Activated T-helper 1 cell treated with anti-CD3 and anti-CD28 coated beads, Interleukin-12 subunit alpha, Interleukin-12 subunit beta, Interleukin-2, Interleukin-4 antibody, amounts not matched to agents 30 ng/mL and 10 ng/mL and 1 ng/mL, durations not matched to agents 14 hours and 24 hours and 36 hours (primary cell): Measurements from ENCODE around the gene CDH19. TPM values are rescaled to one million over a fixed set of nuclear protein-coding genes. Genes with fewer than 3 reads are reported as not detected.
"Not testable (repeated sequence)": the region's sequence is repeated elsewhere in the genome, so short reads cannot be mapped to it uniquely, and the experiment has no call there.

Experiments
- DNase-seq: peaks from one replicate; pipeline ENCODE4 v3.0.0; 2021; ENCODE audit warnings: low spot score
- H3K27ac Mint-ChIP-seq: one replicate; pipeline ENCODE4 v1.8.0; 2021; ENCODE audit warnings: mild to moderate bottlenecking, mixed read lengths
- H3K27me3 Mint-ChIP-seq: one replicate; pipeline ENCODE4 v1.8.0; 2022; ENCODE audit warnings: mild to moderate bottlenecking, moderate library complexity, mixed read lengths; ENCODE audit not compliant: insufficient read depth
- H3K36me3 Mint-ChIP-seq: one replicate; pipeline ENCODE4 v1.8.0; 2021; ENCODE audit warnings: low read depth, mixed read lengths
- H3K4me1 Mint-ChIP-seq: one replicate; pipeline ENCODE4 v1.8.0; 2021; ENCODE audit warnings: low read depth, mixed read lengths
- H3K4me3 Mint-ChIP-seq: one replicate; pipeline ENCODE4 v1.8.0; 2021; ENCODE audit warnings: mild to moderate bottlenecking, moderate library complexity, mixed read lengths
- H3K9me3 Mint-ChIP-seq: one replicate; pipeline ENCODE4 v1.8.0; 2021; ENCODE audit warnings: mixed read lengths
- intact Hi-C: fragments of 100-400 bp; cut with micrococcal nuclease; formaldehyde crosslinking; loops from one replicate; pipeline ENCODE4 v1.15.1; 2024
- total RNA-seq: library from RNA; stranded (reverse); gene quantifications from 2 replicates; pipeline ENCODE4 v1.2.3, GENCODE V29; 2022

CDH19 gene
- total RNA-seq, 1 donor from 2014 or later = not detected

DNA sequence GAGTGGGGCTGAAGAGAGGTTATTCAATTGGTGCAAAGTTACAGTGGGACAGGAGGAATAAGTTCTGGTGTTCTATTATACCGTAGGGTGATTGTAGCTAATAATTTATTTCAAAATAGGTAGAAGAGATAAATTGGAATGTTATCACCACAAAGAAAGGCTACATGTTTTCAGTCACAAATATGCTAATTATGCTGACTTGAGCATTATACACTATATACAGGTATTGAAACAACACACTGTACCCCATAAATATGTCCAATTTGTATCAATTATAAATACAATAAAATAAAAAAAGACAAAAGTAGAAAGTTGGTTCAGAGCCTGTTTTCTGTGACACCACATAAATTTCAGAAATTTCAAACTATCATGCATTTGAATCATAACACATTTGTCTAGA, 97.7 kb downstream of the CDH19 start:
- intact Hi-C loops = no loop called here
- Mint-ChIP-seq H3K27me3 (no peaks in the 10 kb centered on the region), H3K27ac (no peak overlapping the region), H3K4me3 (no peak overlapping the region), H3K9me3 (no peaks in the 10 kb centered on the region), H3K36me3 (no peaks in the 10 kb centered on the region), H3K4me1 (no peaks in the 10 kb centered on the region)
- no peak for DNase-seq

DNA sequence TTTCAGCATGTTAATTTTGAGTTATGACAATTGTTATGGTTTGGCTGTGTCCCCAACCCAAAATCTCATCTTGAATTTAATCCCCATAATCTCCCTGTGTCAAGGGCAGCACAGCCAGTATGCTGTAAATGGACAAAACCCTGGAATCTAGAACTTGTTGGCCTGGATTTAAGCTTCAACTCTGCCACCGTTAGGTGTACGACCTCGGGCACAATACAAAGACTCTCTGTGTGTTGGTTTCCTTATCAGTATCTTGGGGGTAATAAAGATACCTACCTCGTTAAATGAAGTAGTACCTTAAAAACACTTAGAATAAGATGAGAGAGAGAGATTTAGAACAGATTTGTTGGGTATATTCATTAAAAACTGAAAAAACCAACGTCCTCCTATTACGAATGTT, 106.5 kb downstream of the CDH19 start:
- Mint-ChIP-seq H3K9me3 (no peaks in the 10 kb centered on the region), H3K27me3 (no peaks in the 10 kb centered on the region), H3K36me3 (no peaks in the 10 kb centered on the region), H3K4me3 (no peak overlapping the region), H3K4me1 (no peaks in the 10 kb centered on the region), H3K27ac (no peak overlapping the region)
- intact Hi-C loops = no loop called here
- no peak for DNase-seq

DNA sequence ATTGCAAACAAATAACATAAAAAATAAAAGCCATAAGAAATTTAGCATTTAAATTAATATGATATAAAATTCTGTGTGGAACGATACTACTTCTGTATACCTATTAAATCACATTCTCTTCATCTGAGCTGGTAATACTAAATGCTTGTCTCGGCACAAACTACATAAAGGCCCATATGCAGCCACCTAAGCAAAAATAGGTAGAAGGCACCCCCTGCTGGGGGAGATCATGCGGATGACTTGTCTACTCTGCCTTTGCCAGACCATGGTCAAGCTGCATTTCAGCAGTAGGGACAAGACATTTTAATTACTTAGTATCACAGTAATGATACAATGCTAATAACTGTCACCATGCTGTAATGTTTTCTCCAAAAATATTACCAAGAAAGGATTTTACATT, 108.0 kb downstream of the CDH19 start:
- Mint-ChIP-seq H3K27ac (no peak overlapping the region), H3K9me3 (no peaks in the 10 kb centered on the region), H3K27me3 (no peaks in the 10 kb centered on the region), H3K36me3 (no peaks in the 10 kb centered on the region), H3K4me1 (no peaks in the 10 kb centered on the region), H3K4me3 (no peak overlapping the region)
- DNase-seq = no peak
- intact Hi-C loops = no loop called here

DNA sequence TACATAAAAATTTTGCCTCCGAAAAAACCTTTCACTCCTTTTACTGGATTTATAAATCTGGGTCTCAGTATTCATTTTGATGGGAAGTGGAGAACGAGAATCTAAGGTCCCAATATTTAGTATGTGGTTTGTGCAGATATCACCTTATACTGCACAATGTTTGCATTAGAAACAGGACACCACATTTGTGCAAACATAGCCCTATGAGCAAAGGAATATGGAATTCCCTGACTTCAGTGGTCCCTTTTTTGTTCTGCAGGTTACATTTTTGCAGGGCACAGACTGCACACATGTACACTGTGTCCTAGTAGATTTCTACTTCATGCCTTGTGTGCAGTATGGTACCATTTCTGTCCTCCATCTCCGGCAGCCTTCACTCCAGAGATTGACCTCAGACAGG, 130.0 kb downstream of the CDH19 start:
- H3K9me3 Mint-ChIP-seq = peaks cover 5% of the 10 kb centered on the region
- intact Hi-C loops = no loop called here
- H3K4me1 Mint-ChIP-seq = no peaks in the 10 kb centered on the region

GRCh38 chr18:66466184-66466583, 137.7 kb downstream of the CDH19 start:
- H3K4me1 Mint-ChIP-seq, H3K36me3 Mint-ChIP-seq, DNase-seq, H3K4me3 Mint-ChIP-seq, H3K27me3 Mint-ChIP-seq, H3K27ac Mint-ChIP-seq, intact Hi-C loops: not testable (repeated sequence)
- H3K9me3 Mint-ChIP-seq = peaks cover 11% of the 10 kb centered on the region

More for the DNA sequence above, 130.0 kb downstream of the CDH19 start:
- no peaks in the 10 kb centered on the region for H3K36me3 Mint-ChIP-seq
- no peaks in the 10 kb centered on the region for H3K27me3 Mint-ChIP-seq
- no peak overlapping the region for H3K27ac Mint-ChIP-seq
- H3K4me3 Mint-ChIP-seq = no peak overlapping the region
- no peak for DNase-seq

DNA sequence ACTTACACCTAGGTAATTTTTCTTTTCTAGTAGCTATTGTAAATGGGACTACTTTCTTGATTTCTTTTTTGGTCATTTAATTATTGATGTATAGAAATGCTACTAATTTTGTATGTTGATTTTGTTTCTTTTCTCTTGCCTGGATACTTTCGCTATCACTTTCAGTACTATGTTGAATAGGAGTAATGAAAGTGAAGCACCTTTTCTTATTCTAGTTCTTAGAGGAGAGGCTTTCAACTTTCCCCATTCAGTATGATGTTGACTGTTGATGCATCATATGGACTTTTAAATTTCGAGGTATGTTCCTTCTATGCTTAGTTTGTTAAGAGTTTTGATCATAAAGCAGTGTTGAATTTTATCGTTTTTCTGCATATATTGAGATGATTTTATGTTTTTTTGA, 142.5 kb downstream of the CDH19 start:
- Mint-ChIP-seq H3K4me1 (no peaks in the 10 kb centered on the region), H3K9me3 (peaks cover 16% of the 10 kb centered on the region), H3K27me3 (no peaks in the 10 kb centered on the region), H3K36me3 (no peaks in the 10 kb centered on the region), H3K4me3 (no peak overlapping the region), H3K27ac (no peak overlapping the region)
- DNase-seq = no peak
- intact Hi-C loops = no loop called here

DNA sequence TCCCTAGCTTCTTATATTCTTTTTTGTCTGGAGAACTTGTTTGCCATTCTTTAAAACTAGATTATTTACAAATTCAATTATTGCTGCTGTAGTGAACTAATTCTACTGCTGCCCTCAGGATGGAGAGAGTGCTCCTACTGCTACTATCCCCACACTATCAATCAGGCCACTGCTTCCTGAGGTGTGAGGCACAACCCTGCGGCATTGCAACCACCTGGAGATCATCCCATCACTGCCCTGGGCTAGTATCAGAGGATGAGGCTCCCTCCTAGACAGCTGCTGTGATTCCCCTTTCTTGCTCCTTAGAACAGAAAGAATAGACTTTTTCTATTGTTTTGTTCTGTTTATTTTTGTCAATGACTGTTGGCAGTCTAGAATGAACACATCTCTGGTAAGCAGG, 146.6 kb downstream of the CDH19 start:
- no peaks in the 10 kb centered on the region for H3K36me3 Mint-ChIP-seq
- no peak for DNase-seq
- no peaks in the 10 kb centered on the region for H3K4me1 Mint-ChIP-seq
- intact Hi-C loops = no loop called here
- no peaks in the 10 kb centered on the region for H3K27me3 Mint-ChIP-seq
- peaks cover 13% of the 10 kb centered on the region for H3K9me3 Mint-ChIP-seq
- H3K27ac Mint-ChIP-seq = no peak overlapping the region
- no peak overlapping the region for H3K4me3 Mint-ChIP-seq
